Thyroid gland (tissue), 4 donors: ENCODE results near the gene VANGL2.

Experiments used
- CTCF ChIP-seq, 6 experiments: fragments of 200-600 bp in 3 of 6; fragments of 450-650 bp in 3 of 6; sonication (generic) in 3 of 6; IDR thresholded peaks; one replicate each; pipeline ENCODE4 v1.5.1; 2016 to 2019; ENCODE audit warnings: antibody characterized with exemption in 6 of 6, mild to moderate bottlenecking in 2 of 6, inconsistent platforms in 1 of 6, moderate library complexity in 1 of 6
- POLR2A ChIP-seq, 2 donors: fragments of 450-650 bp; IDR thresholded peaks; one replicate each; pipeline ENCODE4 v1.6.1; 2017; ENCODE audit warnings: antibody characterized with exemption in 2 of 2, mild to moderate bottlenecking in 2 of 2, moderate library complexity in 1 of 2

- TF ChIP-seq CTCF (IDR thresholded peaks at IDR 0.05) (no peak), POLR2A (IDR thresholded peaks at IDR 0.05) (no peak)
These were observed 26.7 kb upstream of the VANGL2 start for GRCh38 chr1:160373696-160374095.
